Measurements from ENCODE around the gene GATA3. TPM values are rescaled to one million over a fixed set of nuclear protein-coding genes. Genes with fewer than 3 reads are reported as not detected.

The GATA3 gene
- total RNA-seq, 4 donors from 2014 or later: 0.35 to 1.3 (median 0.40) TPM; not detected in 1

DNA sequence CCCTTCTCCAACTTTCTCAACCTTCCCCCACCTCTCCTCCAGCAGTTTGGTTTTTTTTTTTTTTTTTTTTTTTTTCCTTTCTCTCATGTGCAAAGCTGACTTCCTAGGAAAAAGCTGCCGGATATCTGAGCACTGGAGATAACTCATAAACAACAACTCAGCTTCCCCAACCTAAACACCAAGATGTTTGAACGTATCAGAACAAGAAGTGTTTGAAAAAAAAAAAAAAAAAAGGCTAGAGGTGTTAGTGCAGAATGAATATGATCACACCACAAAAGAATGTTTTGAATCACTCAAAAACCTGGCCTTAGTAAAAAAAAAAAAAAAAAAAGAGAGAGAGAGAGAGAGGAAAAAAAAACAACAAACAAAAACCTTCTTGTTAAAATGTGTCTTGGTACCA is 11.2 kb downstream of the GATA3 start:
- Histone ChIP-seq H3K4me3 (no peak overlapping the region), H3K27ac (no peak overlapping the region), H3K4me1 (no peaks in the 10 kb centered on the region), H3K9me3 (no peaks in the 10 kb centered on the region), H3K27me3 (peaks cover 0 to 56% (median 0%) of the 10 kb centered on the region in 4 donors), H3K36me3 (no peaks in the 10 kb centered on the region)
- no peak for TF ChIP-seq POLR2A (IDR thresholded peaks at IDR 0.05)
- TF ChIP-seq, protein P1, sequence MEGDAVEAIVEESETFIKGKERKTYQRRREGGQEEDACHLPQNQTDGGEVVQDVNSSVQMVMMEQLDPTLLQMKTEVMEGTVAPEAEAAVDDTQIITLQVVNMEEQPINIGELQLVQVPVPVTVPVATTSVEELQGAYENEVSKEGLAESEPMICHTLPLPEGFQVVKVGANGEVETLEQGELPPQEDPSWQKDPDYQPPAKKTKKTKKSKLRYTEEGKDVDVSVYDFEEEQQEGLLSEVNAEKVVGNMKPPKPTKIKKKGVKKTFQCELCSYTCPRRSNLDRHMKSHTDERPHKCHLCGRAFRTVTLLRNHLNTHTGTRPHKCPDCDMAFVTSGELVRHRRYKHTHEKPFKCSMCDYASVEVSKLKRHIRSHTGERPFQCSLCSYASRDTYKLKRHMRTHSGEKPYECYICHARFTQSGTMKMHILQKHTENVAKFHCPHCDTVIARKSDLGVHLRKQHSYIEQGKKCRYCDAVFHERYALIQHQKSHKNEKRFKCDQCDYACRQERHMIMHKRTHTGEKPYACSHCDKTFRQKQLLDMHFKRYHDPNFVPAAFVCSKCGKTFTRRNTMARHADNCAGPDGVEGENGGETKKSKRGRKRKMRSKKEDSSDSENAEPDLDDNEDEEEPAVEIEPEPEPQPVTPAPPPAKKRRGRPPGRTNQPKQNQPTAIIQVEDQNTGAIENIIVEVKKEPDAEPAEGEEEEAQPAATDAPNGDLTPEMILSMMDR (IDR thresholded peaks at IDR 0.05): no peak
- DNase-seq: no peak
- WGBS, 2 donors: 0 to 27% methylated on average over 1 to 2 of the region's 2 CpGs
- intact Hi-C loops (cut with DNase I): no loop called here

DNA sequence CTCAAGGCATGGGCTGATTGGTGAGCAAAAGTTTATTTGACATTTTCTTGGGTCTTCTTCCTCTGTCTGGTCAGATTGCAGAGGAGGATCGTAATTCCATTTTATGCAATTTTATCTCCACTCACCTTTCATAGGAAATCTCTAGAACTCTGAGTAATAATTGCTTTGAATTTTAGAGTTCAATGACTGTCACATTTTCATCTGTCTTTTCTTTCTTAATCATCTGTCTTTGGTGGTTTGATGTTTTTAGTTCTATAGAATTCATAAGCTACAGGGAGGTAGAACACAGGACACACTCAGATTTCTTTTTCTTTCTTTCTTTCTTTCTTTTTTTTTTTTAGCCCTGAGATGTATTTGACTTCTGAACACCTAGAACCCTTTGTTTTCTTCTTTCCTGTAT is 11.6 kb downstream of the GATA3 start:
- intact Hi-C loops (cut with DNase I): no loop called here
- no peak overlapping the region for H3K4me3 ChIP-seq
- peaks cover 0 to 56% (median 0%) of the 10 kb centered on the region in 4 donors for H3K27me3 ChIP-seq
- no peak for TF ChIP-seq POLR2A (IDR thresholded peaks at IDR 0.05)
- TF ChIP-seq, protein P1 (IDR thresholded peaks at IDR 0.05): no peak
- no peak overlapping the region for H3K27ac ChIP-seq
- WGBS, 2 donors: 46 to 61% methylated on average over 1 of the region's 1 CpG
- DNase-seq: no peak
- no peaks in the 10 kb centered on the region for H3K36me3 ChIP-seq
- H3K4me1 ChIP-seq: no peaks in the 10 kb centered on the region
- no peaks in the 10 kb centered on the region for H3K9me3 ChIP-seq

DNA sequence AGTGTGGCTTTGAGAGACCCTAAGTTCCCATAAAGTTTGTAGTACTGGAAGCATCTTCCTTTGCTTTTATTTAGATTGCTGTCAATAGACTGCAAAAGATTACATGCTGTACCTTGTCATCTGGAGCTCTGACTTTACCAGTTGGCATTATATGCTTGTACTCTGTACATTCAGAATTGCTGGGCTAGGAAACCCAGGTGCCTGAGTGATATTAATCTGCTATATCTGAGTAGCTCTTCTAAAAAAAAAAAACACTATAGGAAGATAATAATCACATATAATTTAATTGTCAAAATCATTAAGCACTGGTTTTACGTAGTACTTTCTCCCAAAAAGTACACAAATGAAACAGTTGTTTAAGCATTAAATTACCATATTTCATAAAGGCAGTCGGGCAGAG is 12.3 kb downstream of the GATA3 start:
- intact Hi-C loops (cut with DNase I): no loop called here

DNA sequence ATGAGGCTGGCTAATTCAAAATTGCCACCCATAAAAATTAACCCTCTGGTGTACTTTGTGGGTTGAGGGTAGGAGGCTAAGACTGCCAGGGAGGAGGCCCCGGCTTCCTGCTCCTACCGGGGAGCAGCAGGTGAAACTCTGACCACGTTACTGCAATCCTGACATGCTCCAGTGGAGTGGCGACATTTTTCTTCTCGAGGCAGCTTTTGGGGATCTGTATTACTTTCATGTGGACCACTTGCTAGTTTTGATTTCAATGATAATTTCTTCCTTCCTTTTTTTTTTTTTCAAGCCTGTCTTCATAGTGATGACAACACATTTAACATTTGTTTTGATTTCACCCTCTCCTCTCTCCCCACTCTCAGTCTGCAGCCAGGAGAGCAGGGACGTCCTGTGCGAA is 14.6 kb downstream of the GATA3 start:
- intact Hi-C loops (cut with DNase I): no loop called here
- Histone ChIP-seq H3K27ac (no peak overlapping the region), H3K27me3 (peaks cover 0 to 36% (median 0%) of the 10 kb centered on the region in 4 donors), H3K36me3 (no peaks in the 10 kb centered on the region), H3K4me1 (no peaks in the 10 kb centered on the region), H3K4me3 (no peak overlapping the region), H3K9me3 (no peaks in the 10 kb centered on the region)
- WGBS, 2 donors: 69 to 73% methylated on average over 5 of the region's 7 CpGs
- TF ChIP-seq, protein P1 (IDR thresholded peaks at IDR 0.05): no peak
- TF ChIP-seq POLR2A (IDR thresholded peaks at IDR 0.05): no peak
- no peak for DNase-seq

More for the DNA sequence above, 12.3 kb downstream of the GATA3 start:
- no peak overlapping the region for H3K27ac ChIP-seq
- H3K9me3 ChIP-seq: no peaks in the 10 kb centered on the region
- H3K36me3 ChIP-seq: no peaks in the 10 kb centered on the region
- H3K4me1 ChIP-seq: no peaks in the 10 kb centered on the region
- WGBS, 2 donors: 68 to 72% methylated on average over 2 of the region's 2 CpGs
- H3K4me3 ChIP-seq: no peak overlapping the region
- H3K27me3 ChIP-seq: peaks cover 0 to 51% (median 0%) of the 10 kb centered on the region in 4 donors
- no peak for DNase-seq
- TF ChIP-seq, protein P1 (IDR thresholded peaks at IDR 0.05): no peak
- no peak for TF ChIP-seq POLR2A (IDR thresholded peaks at IDR 0.05)

DNA sequence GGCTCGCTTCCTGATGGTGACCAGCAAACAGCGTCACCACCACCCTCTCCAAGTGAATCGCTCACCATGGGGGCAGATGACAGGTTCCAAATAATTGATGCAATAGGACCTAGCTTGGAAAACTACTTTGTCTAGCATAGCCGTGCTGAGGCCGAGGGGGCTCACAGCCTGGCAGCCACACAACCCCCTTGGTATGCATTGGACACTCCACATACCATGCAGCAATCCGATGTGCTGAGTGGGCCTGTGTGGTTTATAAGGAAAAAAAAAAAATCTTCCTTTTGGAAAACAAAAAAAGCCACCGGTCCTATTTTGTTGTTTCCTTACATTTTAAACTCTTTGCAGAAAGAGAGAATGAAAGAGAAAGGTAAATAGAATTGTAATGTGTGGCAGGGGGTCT is 15.1 kb downstream of the GATA3 start:
- H3K27ac ChIP-seq: no peak overlapping the region
- H3K27me3 ChIP-seq: peaks cover 0 to 30% (median 0%) of the 10 kb centered on the region in 4 donors
- H3K4me3 ChIP-seq: no peak overlapping the region
- no peak for DNase-seq
- intact Hi-C loops (cut with DNase I): no loop called here
- WGBS, 2 donors: 88 to 92% methylated on average over 4 to 6 of the region's 7 CpGs
- no peaks in the 10 kb centered on the region for H3K9me3 ChIP-seq
- H3K4me1 ChIP-seq: no peaks in the 10 kb centered on the region
- no peak for TF ChIP-seq POLR2A (IDR thresholded peaks at IDR 0.05)
- TF ChIP-seq, protein P1 (IDR thresholded peaks at IDR 0.05): no peak
- no peaks in the 10 kb centered on the region for H3K36me3 ChIP-seq

All from esophagus squamous epithelium (tissue), 5 donors.